ENCODE measurements around the gene DTYMK. TPM values are rescaled to one million over a fixed set of nuclear protein-coding genes. Genes with fewer than 3 reads are reported as not detected.

DTYMK gene
- polyA plus RNA-seq, 1 donor from 2014 or later, result 40.5 TPM

DNA sequence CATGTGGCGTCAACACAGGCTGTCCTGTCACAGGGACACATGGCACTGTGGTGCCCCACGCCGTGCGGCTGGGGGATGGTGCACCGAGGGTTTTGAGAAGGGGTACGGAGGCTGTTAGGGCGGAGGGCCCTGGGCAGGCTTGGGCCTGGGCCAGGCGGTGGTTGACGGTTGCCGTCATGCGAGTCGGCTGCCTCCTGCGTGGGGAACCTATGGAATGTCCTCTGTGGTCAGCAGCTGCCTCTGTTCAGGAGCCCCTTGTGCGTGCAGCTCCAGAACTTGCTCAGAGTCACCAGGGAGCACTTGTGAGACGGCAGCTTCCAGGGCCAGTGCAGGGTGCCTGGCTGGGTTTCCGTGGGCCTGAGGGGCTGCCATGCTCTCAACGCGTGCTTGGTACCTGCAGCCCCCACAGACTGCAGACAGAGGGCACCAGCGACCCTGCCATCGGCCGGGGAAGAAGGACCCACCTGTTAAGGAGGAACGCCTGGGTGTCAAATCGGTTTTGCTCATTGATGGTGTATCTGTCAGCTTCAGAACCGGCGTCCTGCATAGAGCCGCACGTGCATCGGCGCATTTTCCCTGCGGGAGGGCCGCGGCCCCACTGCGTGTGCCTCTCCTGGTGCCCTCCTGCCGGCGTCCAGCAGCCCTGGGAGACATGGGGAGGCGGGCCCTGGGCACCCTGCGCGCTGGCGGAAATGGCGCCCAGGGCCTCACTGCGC is 37.8 kb upstream of the DTYMK start:
- Mint-ChIP-seq H3K4me1 (peaks cover 0 to 2% (median 0%) of the 10 kb centered on the region in 3 donors), H3K27me3 (no peaks in the 10 kb centered on the region), H3K4me3 (peak overlapping the region in 1 of 4 donors; percentile 17), H3K36me3 (peaks cover 4% of the 10 kb centered on the region), H3K9me3 (no peaks in the 10 kb centered on the region), H3K27ac (no peak overlapping the region)

DNA sequence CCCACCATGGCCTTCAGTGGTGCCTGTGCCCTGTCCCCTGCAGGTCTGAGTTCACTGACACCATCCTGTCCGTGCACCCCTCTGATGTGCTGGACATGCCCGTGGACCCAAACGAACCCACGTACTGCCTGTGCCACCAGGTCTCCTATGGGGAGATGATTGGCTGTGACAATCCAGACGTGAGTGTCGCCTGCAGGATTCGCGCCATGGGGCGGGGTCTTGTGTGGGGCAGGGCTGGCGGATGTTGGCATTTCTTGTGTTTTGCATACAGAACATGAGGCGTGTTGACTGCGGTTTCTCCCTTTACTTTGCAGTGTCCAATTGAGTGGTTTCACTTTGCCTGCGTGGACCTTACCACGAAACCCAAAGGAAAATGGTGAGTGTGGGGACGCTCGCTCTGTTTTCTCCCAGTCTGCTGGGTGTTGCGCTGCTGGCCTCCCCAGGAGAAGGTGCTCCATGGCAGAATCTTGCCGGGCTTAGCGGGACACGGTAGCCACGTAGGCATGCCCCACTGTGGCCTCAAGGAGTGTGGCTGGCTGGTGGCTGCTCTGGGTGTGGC is 36.4 kb upstream of the DTYMK start:
- Mint-ChIP-seq H3K4me3 (no peak overlapping the region), H3K27me3 (no peaks in the 10 kb centered on the region), H3K4me1 (peaks cover 0 to 2% (median 0%) of the 10 kb centered on the region in 3 donors), H3K27ac (no peak overlapping the region), H3K9me3 (no peaks in the 10 kb centered on the region), H3K36me3 (peaks cover 4% of the 10 kb centered on the region)

DNA sequence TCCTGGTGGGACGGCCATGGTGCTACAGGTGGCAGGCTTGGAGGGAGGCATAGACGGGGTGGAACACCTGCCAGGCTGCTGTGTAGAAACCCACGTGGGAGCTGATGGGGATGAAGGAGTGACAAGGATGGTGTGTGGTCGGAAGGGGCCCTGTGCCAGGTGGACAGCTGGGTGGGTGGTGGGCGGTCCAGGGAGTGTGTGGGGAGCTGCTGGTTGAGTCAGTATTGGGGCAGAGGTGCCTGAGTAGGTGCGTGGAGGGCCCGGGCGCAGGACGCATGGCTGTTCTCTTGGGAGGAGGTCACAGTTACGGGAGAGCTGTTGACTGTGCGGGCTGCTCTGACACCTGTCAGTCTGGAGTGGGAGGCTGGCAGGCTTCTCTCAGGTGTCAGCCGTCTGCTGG is 35.2 kb upstream of the DTYMK start:
- H3K9me3 Mint-ChIP-seq, result no peaks in the 10 kb centered on the region
- H3K27me3 Mint-ChIP-seq, result no peaks in the 10 kb centered on the region
- H3K36me3 Mint-ChIP-seq, result peaks cover 6% of the 10 kb centered on the region
- H3K27ac Mint-ChIP-seq, result no peak overlapping the region
- peaks cover 0 to 2% (median 0%) of the 10 kb centered on the region in 3 donors for H3K4me1 Mint-ChIP-seq
- no peak overlapping the region for H3K4me3 Mint-ChIP-seq

DNA sequence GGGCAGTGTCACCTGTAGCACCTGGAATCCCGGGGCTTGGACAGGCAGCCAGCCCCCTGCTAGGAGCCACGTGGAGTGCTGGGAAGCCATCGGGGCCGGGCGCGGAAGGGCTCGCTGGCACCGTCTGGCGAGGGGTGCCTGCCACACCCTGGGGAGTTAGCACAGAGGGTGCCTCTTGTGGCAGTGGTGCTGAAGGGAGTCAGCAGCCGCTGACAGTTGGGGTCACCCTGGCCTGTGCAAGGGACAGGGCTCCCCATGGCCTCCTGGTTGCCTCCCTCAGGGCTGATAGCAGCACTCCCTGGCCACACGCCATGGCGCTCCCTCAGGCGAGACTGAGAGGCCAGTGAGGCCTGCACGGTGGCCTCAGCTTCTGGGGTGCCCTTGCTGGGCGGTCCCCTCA is 33.9 kb upstream of the DTYMK start:
- no peak overlapping the region for H3K4me3 Mint-ChIP-seq
- H3K4me1 Mint-ChIP-seq, result peaks cover 0 to 2% (median 0%) of the 10 kb centered on the region in 3 donors
- no peaks in the 10 kb centered on the region for H3K9me3 Mint-ChIP-seq
- peaks cover 8% of the 10 kb centered on the region for H3K36me3 Mint-ChIP-seq
- H3K27me3 Mint-ChIP-seq, result no peaks in the 10 kb centered on the region
- H3K27ac Mint-ChIP-seq, result no peak overlapping the region

DNA sequence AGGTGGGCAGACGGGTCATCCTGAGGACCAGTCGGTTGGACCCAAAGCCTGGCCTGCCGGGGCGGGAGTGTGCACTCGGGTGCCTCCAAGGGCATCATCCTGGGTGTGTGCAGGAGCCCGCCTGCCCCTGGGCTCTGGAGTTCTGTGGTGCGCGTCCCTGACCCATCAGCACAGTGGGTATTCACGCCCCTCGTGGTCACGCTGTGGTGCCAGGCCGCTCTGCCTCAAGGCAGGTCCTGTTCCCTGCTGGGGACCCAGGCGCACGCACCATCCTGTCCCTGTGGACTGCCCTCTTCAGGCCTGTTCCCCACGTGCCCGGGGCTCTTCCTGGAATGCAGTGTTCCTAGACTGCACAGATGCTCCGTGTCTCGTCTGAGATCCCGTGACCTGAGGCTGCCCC is 33.5 kb upstream of the DTYMK start:
- peaks cover 0 to 2% (median 0%) of the 10 kb centered on the region in 3 donors for H3K4me1 Mint-ChIP-seq
- H3K27ac Mint-ChIP-seq, result no peak overlapping the region
- peaks cover 7% of the 10 kb centered on the region for H3K36me3 Mint-ChIP-seq
- no peaks in the 10 kb centered on the region for H3K9me3 Mint-ChIP-seq
- no peak overlapping the region for H3K4me3 Mint-ChIP-seq
- no peaks in the 10 kb centered on the region for H3K27me3 Mint-ChIP-seq

DNA sequence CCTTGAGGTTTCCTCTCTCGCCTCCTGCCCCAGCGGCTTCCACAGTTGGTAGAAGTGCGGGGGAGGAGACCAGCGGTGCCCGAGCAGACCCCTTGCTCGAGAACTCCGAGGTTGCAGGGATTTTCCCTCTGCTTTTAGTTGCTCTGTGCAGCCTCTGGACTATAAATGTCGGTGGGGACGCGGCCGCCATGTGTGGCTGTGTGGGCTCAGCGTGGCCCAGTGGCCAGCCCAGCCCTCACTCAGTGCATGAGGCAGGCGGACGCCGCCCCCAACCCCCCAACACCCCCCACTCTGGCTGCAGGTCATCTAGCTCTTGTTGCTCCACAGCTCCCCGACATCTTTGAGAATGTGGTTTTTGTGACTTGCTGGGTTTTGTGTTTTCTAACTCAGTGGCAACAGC is 32.5 kb upstream of the DTYMK start:
- no peaks in the 10 kb centered on the region for H3K9me3 Mint-ChIP-seq
- no peak overlapping the region for H3K27ac Mint-ChIP-seq
- H3K4me3 Mint-ChIP-seq, result no peak overlapping the region
- peaks cover 9% of the 10 kb centered on the region for H3K36me3 Mint-ChIP-seq
- peaks cover 0 to 3% (median 0%) of the 10 kb centered on the region in 3 donors for H3K4me1 Mint-ChIP-seq
- H3K27me3 Mint-ChIP-seq, result no peaks in the 10 kb centered on the region

DNA sequence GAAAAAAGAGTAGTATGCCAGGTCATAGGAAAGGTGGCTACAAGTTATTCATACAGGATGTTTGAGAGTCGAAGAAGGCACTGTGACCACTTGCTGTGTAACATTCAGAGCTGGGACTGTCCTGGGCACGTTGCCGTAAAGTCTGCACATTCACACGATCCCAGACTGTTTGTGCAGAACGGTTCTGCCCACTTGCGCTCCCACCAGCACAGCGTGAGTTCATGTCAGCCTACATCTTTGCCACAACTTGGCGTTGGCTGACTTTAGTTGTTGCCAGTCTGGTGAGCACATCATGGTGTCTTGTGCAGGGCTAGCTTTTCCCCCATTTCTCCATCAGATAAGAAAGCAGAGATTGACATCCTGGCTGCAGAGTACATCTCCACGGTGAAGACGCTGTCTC is 22.3 kb upstream of the DTYMK start:
- H3K27ac Mint-ChIP-seq, result peak overlapping the region in 1 of 3 donors; percentile 40
- H3K4me3 Mint-ChIP-seq, result peak overlapping the region in 1 of 4 donors; percentile 64
- H3K36me3 Mint-ChIP-seq, result peaks cover 11% of the 10 kb centered on the region
- H3K27me3 Mint-ChIP-seq, result no peaks in the 10 kb centered on the region
- H3K9me3 Mint-ChIP-seq, result no peaks in the 10 kb centered on the region
- H3K4me1 Mint-ChIP-seq, result peaks cover 0 to 5% (median 0%) of the 10 kb centered on the region in 3 donors

DNA sequence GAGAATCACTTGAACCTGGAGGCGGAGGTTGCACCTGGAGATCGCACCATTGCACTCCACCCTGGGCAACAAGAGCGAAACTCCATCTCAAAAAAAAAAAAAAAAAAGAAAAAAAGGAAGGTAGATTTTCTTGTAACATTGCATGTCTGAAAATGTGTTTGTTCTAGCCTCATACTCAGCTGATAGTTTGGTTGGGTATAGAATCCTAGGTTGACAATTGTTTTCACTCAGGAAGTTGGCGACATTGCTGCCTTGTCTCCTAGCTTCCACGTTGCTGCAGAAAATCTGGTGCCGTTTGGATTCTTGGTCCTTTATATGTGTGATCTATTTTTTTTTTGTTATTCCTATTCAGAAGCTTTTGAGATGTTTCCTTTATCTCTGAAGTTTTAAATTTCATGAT is 19.9 kb upstream of the DTYMK start:
- Mint-ChIP-seq H3K9me3 (no peaks in the 10 kb centered on the region), H3K27me3 (no peaks in the 10 kb centered on the region), H3K4me1 (peaks cover 0 to 13% (median 6%) of the 10 kb centered on the region in 3 donors), H3K27ac (peak overlapping the region in 1 of 3 donors; percentile 79), H3K4me3 (peak overlapping the region in 1 of 4 donors; percentile 31), H3K36me3 (peaks cover 9% of the 10 kb centered on the region)

DNA sequence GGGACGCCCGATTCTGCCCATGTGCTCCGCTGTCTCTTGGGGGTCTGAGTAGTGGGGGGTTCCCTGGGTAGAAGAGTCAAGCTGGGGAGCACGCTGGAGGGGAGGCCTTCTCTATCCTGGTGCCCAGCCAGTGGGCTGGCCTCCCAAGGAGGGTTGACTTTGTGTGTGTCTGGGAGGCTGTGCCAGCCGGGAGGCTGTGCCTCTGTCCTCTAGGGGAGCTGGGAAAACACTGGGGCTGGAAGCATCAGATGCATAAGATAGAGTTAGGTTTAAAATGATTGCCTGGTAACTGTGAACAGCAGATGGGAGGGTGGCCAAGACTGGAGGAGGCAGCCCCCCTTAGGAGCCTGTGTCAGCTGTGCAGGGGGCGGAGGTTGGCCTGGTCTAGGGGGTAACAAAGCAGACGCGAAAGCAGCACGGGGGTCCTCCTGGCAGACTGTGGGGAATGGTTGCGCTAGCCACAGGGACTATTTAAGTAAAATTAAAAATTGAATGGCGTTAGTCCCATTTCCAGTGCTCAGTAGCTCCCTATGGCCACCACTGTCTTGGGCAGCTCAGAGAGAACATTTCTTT is 16.5 kb upstream of the DTYMK start:
- H3K9me3 Mint-ChIP-seq, result no peaks in the 10 kb centered on the region

DNA sequence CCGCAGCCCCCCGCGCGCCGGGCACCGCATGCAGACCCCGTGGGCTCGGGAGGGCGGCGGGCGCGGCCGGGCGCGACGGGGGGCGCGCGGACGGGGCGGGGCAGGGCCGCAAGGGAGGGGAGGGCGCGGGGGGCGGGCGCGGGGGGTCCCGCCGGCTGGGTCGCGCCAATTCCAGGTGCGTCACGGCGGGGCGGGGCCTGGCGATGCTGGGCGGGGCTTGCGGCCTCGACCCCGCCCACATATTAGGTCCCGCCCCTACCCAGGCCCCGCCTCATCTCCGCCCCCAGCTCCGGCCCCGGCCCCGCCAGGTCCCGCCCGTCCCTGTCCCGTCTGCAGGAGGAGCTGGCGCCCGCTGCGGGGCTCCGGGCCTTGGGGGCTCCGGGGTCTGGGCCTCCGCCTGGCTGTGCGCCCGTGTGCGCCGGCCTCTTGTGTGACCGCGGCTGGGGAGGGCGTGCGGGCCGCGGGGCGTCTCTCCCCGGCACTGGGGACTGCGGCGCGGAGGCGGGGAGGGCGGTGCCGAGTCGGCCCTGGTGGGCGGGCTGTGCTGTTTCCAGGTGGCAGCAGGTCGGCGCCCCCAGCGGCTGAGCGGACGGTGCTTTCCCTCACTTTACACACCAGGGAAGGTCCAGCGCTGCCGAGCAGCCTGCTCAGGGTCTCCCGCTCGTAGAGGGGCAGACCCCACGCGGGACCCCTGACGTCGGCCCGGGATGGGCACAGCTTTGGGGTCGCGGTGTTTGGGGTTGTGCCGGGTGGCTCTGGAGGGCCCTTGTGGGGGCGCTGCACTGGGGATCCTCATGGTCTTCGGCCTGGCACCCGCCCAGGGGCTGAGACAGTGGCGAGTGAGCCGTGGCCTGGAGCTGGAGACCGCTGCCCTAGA is 15.8 kb upstream of the DTYMK start:
- H3K36me3 Mint-ChIP-seq, result peaks cover 9% of the 10 kb centered on the region
- H3K4me3 Mint-ChIP-seq, result peak overlapping the region; percentile 79 to 90 (median 86)
- H3K27ac Mint-ChIP-seq, result peak overlapping the region; percentile 88 to 97 (median 93)
- H3K9me3 Mint-ChIP-seq, result no peaks in the 10 kb centered on the region
- H3K27me3 Mint-ChIP-seq, result no peaks in the 10 kb centered on the region
- H3K4me1 Mint-ChIP-seq, result peaks cover 5 to 17% (median 8%) of the 10 kb centered on the region in 3 donors

More for the DNA sequence above, 16.5 kb upstream of the DTYMK start:
- Mint-ChIP-seq H3K27me3 (no peaks in the 10 kb centered on the region), H3K4me3 (peak overlapping the region; percentile 79 to 90 (median 86)), H3K27ac (peak overlapping the region; percentile 88 to 97 (median 93)), H3K4me1 (peaks cover 5 to 17% (median 8%) of the 10 kb centered on the region in 3 donors), H3K36me3 (peaks cover 9% of the 10 kb centered on the region)

DNA sequence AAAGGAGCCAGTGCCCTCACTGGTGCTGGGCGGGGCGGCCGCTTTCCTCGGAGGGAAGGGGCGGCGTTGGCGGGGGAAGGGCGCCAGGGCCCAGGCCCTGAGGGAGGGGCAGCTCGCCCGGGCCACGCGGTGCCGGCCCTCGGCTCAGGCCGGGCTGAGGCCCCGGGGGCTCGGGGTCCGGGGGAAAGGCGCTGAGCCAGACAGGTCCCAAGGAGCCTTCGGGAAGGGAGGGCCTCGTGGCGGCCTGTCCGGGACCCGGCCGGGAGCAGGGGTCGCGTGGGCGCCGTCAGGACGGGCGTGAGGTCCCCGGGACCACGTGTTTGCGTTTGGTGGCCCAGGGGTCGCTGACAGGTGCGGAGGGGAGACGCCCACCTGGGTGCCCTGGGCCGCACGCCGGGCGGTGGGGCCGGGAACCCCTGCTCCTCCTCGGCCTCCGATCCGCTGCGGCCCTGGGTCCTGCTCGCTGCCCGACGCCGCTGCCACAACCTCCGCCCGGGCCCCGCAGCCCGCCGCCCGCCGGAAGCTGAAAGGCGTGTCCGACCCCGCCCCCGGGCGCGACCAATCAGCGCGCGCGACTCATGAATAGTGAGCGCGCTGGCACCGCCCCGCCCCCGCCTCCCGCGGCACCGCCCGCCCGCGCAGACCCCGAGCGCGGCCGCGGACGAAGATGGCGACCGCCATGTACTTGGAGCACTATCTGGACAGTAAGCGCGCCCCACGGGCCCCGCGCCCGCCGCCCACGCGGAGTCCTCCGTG is 15.0 kb upstream of the DTYMK start, which contains the start of gene ING5:
TSS of gene ING5 (plus strand) at position 641 of the 756 bp plus-strand sequence. CDS start at position 668, 27 bp downstream.
- Mint-ChIP-seq H3K4me3 (peak within 1 kb of the TSS; percentile 86 to 97 (median 92)), H3K9me3 (no peaks in the 10 kb centered on the region), H3K4me1 (peaks cover 5 to 17% (median 8%) of the 10 kb centered on the region in 3 donors), H3K27me3 (no peaks in the 10 kb centered on the region), H3K27ac (peak within 1 kb of the TSS; percentile 88 to 97 (median 94)), H3K36me3 (peaks cover 7% of the 10 kb centered on the region)

DNA sequence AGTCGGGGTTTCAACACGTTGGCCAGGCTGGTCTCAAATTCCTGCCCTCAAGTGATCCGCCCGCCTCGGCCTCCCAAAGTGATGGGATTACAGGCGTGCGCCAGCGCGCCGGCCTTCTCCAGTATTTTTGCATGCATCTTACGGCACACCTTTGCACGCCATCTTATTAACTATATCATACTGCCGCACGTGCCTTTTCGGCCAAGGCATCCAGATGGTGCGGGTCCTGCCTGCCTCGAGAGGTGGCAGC is 14.5 kb upstream of the DTYMK start:
- peaks cover 5 to 17% (median 8%) of the 10 kb centered on the region in 3 donors for H3K4me1 Mint-ChIP-seq
- peak overlapping the region; percentile 73 to 97 (median 94) for H3K27ac Mint-ChIP-seq
- H3K4me3 Mint-ChIP-seq, result peak overlapping the region; percentile 86 to 97 (median 92)
- peaks cover 6% of the 10 kb centered on the region for H3K36me3 Mint-ChIP-seq
- H3K27me3 Mint-ChIP-seq, result no peaks in the 10 kb centered on the region
- H3K9me3 Mint-ChIP-seq, result no peaks in the 10 kb centered on the region

DNA sequence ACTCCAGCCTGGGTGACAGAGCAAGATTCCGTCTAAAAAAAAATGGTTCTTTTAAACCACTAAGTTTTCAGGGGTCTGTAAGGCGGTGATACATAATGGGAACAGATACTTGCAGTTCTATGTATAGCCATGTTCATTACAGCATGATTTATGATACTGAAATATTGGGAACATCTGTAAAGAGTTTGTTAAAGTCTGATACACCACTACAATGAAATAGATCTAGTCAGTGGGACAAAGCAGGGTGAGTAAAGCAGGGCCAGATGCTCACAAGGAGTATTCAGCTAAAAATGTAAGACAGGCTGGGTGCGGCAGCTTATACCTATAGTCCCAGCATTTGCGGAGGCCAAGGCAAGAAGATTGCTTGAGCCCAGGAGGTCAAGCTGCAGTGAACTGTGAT is 9.0 kb upstream of the DTYMK start:
- H3K9me3 Mint-ChIP-seq, result no peaks in the 10 kb centered on the region
- H3K27me3 Mint-ChIP-seq, result no peaks in the 10 kb centered on the region
- peak overlapping the region in 1 of 4 donors; percentile 48 for H3K4me3 Mint-ChIP-seq
- H3K4me1 Mint-ChIP-seq, result peaks cover 0 to 5% (median 0%) of the 10 kb centered on the region in 3 donors
- peak overlapping the region in 1 of 3 donors; percentile 54 for H3K27ac Mint-ChIP-seq
- H3K36me3 Mint-ChIP-seq, result no peaks in the 10 kb centered on the region

DNA sequence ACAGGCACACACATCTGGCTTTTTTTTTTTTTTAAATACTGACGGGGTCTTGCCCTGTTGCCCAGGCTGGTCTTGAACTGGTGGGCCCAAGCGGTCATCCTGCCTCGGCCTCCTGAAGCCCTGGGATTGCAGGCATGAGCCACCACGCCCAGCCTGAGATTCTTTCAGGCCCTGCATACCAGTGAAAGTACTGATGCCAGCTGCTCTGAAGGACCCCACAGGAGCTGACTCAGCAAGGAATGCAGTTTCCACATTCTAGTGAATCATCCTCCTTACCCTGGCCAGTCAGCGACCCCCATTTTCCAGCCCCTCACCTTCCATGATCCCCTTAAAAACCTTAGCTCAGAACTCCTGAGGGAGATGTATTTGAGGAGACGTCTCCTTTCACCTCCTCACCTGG is 5.8 kb upstream of the DTYMK start:
- H3K4me3 Mint-ChIP-seq, result no peak overlapping the region
- H3K4me1 Mint-ChIP-seq, result peaks cover 0 to 12% (median 6%) of the 10 kb centered on the region in 3 donors
- no peaks in the 10 kb centered on the region for H3K36me3 Mint-ChIP-seq
- peak overlapping the region in 1 of 3 donors; percentile 31 for H3K27ac Mint-ChIP-seq
- no peaks in the 10 kb centered on the region for H3K27me3 Mint-ChIP-seq
- H3K9me3 Mint-ChIP-seq, result no peaks in the 10 kb centered on the region

Data from IgD-negative memory B cell (primary cell).